PFSK-1 (cell line): ENCODE data around the gene TNNT1.

Source experiments
- FOXP2 ChIP-seq: optimal IDR thresholded peaks from 2 replicates; pipeline ENCODE3; 2011; ENCODE audit warnings: borderline replicate concordance, control low read depth, inconsistent platforms; ENCODE audit not compliant: insufficient read depth; ENCODE audit errors: extremely low read length, extremely low read depth
- POLR2AphosphoS5 ChIP-seq: IDR thresholded peaks from 2 replicates; pipeline ENCODE4 v1.6.1; 2012; ENCODE audit warnings: low read depth, mild to moderate bottlenecking, control low read depth, low read length, moderate library complexity
- REST ChIP-seq, 2 experiments: IDR thresholded peaks; 2 replicates each; pipeline versions ENCODE4 v1.6.1 to v1.8.0; 2011 to 2012; ENCODE audit warnings: low read depth in 2 of 2, low read length in 2 of 2, control low read depth in 1 of 2, inconsistent platforms in 1 of 2, mild to moderate bottlenecking in 1 of 2, moderate library complexity in 1 of 2; ENCODE audit not compliant: insufficient read depth in 1 of 2
- SIN3A ChIP-seq: IDR thresholded peaks from 2 replicates; pipeline ENCODE4 v1.6.1; 2012; ENCODE audit warnings: mild to moderate bottlenecking, low read length, moderate library complexity, borderline replicate concordance; ENCODE audit not compliant: insufficient read depth
- TAF1 ChIP-seq: IDR thresholded peaks from 2 replicates; pipeline ENCODE4 v1.6.1; 2012; ENCODE audit warnings: low read length, control low read depth, borderline replicate concordance; ENCODE audit not compliant: insufficient read depth

DNA sequence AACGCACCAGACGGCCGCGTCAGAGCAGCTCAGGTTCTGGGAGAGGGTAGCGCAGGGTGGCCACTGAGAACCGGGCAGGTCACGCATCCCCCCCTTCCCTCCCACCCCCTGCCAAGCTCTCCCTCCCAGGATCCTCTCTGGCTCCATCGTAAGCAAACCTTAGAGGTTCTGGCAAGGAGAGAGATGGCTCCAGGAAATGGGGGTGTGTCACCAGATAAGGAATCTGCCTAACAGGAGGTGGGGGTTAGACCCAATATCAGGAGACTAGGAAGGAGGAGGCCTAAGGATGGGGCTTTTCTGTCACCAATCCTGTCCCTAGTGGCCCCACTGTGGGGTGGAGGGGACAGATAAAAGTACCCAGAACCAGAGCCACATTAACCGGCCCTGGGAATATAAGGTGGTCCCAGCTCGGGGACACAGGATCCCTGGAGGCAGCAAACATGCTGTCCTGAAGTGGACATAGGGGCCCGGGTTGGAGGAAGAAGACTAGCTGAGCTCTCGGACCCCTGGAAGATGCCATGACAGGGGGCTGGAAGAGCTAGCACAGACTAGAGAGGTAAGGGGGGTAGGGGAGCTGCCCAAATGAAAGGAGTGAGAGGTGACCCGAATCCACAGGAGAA, 33.5 kb downstream of the TNNT1 start:
- TF ChIP-seq POLR2AphosphoS5 = no peak
- TF ChIP-seq SIN3A = no peak
- TF ChIP-seq REST (IDR thresholded peaks at IDR 0.05; ENCODE audit: insufficient read depth in 1 of 2, low read depth in 2 of 2, low read length in 2 of 2) = no peak
- no peak for TF ChIP-seq TAF1
- no peak for TF ChIP-seq FOXP2
